Heart right ventricle (tissue), 16 donors: ENCODE results near the gene MICAL3. TPM values are rescaled to one million over a fixed set of nuclear protein-coding genes. Genes with fewer than 3 reads are reported as not detected.
"Not testable (repeated sequence)": the region's sequence is repeated elsewhere in the genome, so short reads cannot be mapped to it uniquely, and the experiment has no call there.

ENCODE experiments used
- ATAC-seq, 8 donors: fragments of 200-7000 bp; cut with Tn5 transposase; one replicate each; pipeline ENCODE4 v1.9.1; 2020; ENCODE audit warnings: mild to moderate bottlenecking in 8 of 8, moderate library complexity in 8 of 8, moderate number of reproducible peaks in 1 of 8
- DNase-seq, 2 donors: peaks; one replicate each; pipeline ENCODE4 v3.0.0-alpha.2; 2020
- H3K27ac ChIP-seq, 10 donors: fragments of 200-600 bp; sonication (generic) in 2 of 10; one replicate each; pipeline versions ENCODE4 v1.5.0 to v1.8.0; 2020 to 2022; ENCODE audit warnings: mild to moderate bottlenecking in 3 of 10
- H3K27me3 ChIP-seq, 7 donors: fragments of 200-600 bp; one replicate each; pipeline ENCODE4 v1.8.0; 2021 to 2022; ENCODE audit warnings: mild to moderate bottlenecking in 2 of 7
- H3K36me3 ChIP-seq, 9 donors: fragments of 200-600 bp; sonication (generic) in 1 of 9; one replicate each; pipeline versions ENCODE4 v1.5.0 to v1.8.0; 2020 to 2022; ENCODE audit warnings: mild to moderate bottlenecking in 2 of 9
- H3K4me1 ChIP-seq, 9 donors: fragments of 200-600 bp; sonication (generic) in 1 of 9; one replicate each; pipeline versions ENCODE4 v1.5.0 to v1.8.0; 2020 to 2022; ENCODE audit warnings: mild to moderate bottlenecking in 4 of 9
- H3K4me3 ChIP-seq, 10 donors: fragments of 200-600 bp; sonication (generic) in 2 of 10; one replicate each; pipeline versions ENCODE4 v1.5.0 to v1.8.0; 2020 to 2022; ENCODE audit warnings: mild to moderate bottlenecking in 7 of 10, moderate library complexity in 2 of 10
- H3K9me3 ChIP-seq, 11 donors: fragments of 200-600 bp in 10 of 11; sonication (generic) in 2 of 11; one replicate each; pipeline versions ENCODE4 v1.5.0 to v1.8.0; 2013 to 2022; ENCODE audit warnings: mild to moderate bottlenecking in 2 of 11, control low read depth in 1 of 11, moderate library complexity in 1 of 11
- WGBS, 2 donors: extraction: QIAGEN DNeasy Blood & Tissue Kit; methylation state at CpG; one replicate each; pipeline ENCODE4 v1.1.7; 2013; ENCODE audit warnings: inconsistent platforms in 1 of 2; 5-methylcytosine and 5-hydroxymethylcytosine counted together
- intact Hi-C, 10 donors: fragments of 100-400 bp; cut with DNase I; formaldehyde crosslinking; loops; one replicate each; pipeline versions ENCODE4 v1.11.1 to v1.14.2; 2022
- polyA plus RNA-seq, 2 donors: library from polyadenylated mRNA; stranded (reverse); fragments of 200-250 nt; gene quantifications; one replicate each; pipeline ENCODE4 v1.2.3, GENCODE V29; 2013
- total RNA-seq, 10 donors: library from RNA; stranded (reverse); fragmentation: NEBNext Ultra II Directional in 3 of 10; extraction: Animal tissue kit (Norgen Biotek cat#: 25700) in 3 of 10; gene quantifications; one replicate each; pipeline versions ENCODE4 v1.2.1 to v1.2.4, GENCODE V29; 2021 to 2023
- TF ChIP-seq, protein P1 (sequence below), 9 donors: fragments of 200-600 bp; sonication (generic) in 2 of 9; IDR thresholded peaks; one replicate each; pipeline versions ENCODE4 v1.5.0 to v1.8.0; 2021 to 2022; ENCODE audit warnings: antibody characterized with exemption in 9 of 9, mild to moderate bottlenecking in 5 of 9, moderate library complexity in 1 of 9
- donor health status: Arrhythmogenic right ventricular cardiomyopathy.
- donor health status: ischemic (EF 13 %, LVEDD 7.1; RV severe dilation, severe dysfunction).
- donor health status: healthy with polysubstance abuse.
- donor health status: DM: no; HTN: yes; CAD: no.
- donor health status: DM: no; HTN: no; CAD: no.
- donor health status: ischemic (EF 25% LVEDD 6.9; RV normal size, moderate dysfunction).
- donor health status: ischemic (EF 25% LVEDD 5.7; RV mildly dilated, moderate dysfunction).
- donor health status: healthy.
- donor health status: DM: yes; HTN: yes; CAD: no.
- donor health status: Ischemic cardiomyopathy.
- donor health status: ischemic (EF 35%, LVEDD 5.7; RV mildly dilated, moderate dysfunction).
- donor health status: nonischemic (EF 11% LVEDD 7.7; RV severe dilation, severe dysfunction).
- donor health status: DM: yes; HTN: yes; CAD: no.
- donor health status: PGD.
- donor health status: ischemic (EF 29% LVEDD 5.4; RV normal size, mild dysfunction).
- donor health status: nonischemic (EF 23%, LVEDD 6.1; RV moderate dilation, normal function).

Gene MICAL3
- total and polyA plus RNA-seq, 12 donors: 13.2 to 137 (median 109) TPM

DNA sequence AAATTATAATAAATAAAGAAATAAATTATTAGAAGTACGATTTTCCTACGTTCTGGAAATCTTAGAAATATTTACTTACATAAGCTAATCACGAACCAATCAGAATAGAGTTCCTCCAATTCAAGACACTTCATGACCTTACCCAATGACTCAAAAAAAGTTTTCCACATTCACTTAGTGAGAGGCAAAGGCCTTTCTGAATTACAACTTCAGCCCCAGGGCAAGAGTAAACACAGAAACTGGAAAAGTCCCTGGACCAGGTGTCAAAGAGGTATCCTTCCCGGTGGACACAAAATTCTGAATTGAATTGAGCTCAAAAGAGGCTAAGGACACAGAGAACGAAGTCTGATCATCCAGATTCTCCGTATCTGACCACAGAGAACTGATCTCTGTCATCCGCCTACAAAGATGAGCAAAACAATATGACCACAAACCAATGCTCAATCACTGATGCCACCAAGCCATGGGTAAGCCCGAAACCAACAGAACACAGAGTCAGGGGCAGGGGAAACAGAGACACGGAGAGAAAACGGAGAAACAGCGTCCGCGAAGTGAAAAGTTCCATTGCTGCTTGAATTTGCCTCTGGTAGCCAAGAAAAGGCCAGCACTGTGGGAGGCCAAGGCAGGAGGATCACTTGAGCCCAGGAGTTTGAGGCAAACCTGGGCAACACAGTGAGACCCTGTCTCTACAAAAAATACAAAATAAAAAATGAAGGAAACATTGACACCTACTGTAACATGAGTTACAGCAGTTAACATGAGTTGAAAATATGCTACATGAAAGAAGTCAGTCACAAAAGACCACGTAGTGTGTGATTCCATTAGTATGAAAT is 256.9 kb downstream of the MICAL3 start:
- TF ChIP-seq, protein P1, sequence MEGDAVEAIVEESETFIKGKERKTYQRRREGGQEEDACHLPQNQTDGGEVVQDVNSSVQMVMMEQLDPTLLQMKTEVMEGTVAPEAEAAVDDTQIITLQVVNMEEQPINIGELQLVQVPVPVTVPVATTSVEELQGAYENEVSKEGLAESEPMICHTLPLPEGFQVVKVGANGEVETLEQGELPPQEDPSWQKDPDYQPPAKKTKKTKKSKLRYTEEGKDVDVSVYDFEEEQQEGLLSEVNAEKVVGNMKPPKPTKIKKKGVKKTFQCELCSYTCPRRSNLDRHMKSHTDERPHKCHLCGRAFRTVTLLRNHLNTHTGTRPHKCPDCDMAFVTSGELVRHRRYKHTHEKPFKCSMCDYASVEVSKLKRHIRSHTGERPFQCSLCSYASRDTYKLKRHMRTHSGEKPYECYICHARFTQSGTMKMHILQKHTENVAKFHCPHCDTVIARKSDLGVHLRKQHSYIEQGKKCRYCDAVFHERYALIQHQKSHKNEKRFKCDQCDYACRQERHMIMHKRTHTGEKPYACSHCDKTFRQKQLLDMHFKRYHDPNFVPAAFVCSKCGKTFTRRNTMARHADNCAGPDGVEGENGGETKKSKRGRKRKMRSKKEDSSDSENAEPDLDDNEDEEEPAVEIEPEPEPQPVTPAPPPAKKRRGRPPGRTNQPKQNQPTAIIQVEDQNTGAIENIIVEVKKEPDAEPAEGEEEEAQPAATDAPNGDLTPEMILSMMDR (IDR thresholded peaks at IDR 0.05): no peak
- DNase-seq (no peak), ATAC-seq (no peak)
- Histone ChIP-seq H3K9me3 (no peaks in the 10 kb centered on the region), H3K4me3 (no peak overlapping the region), H3K27me3 (no peaks in the 10 kb centered on the region), H3K4me1 (peaks cover 0 to 36% (median 4%) of the 10 kb centered on the region in 9 donors), H3K27ac (peak overlapping the region in 1 of 10 donors; percentile 34), H3K36me3 (no peaks in the 10 kb centered on the region)
- intact Hi-C loops: no loop called here
- WGBS, 2 donors: 92 to 96% methylated on average over 14 of the region's 14 CpGs

GRCh38 chr22:17764852-17765251 is 259.5 kb downstream of the MICAL3 start:
- ATAC-seq, DNase-seq, H3K27ac ChIP-seq, intact Hi-C loops, H3K4me3 ChIP-seq, H3K9me3 ChIP-seq, H3K36me3 ChIP-seq, H3K27me3 ChIP-seq: not testable (repeated sequence)
- peaks cover 0 to 22% (median 4%) of the 10 kb centered on the region in 9 donors for H3K4me1 ChIP-seq
- WGBS, 2 donors: 91 to 96% methylated on average over 5 of the region's 5 CpGs

GRCh38 chr22:17764036-17764435 is 260.3 kb downstream of the MICAL3 start:
- intact Hi-C loops: no loop called here
- ATAC-seq (peak in 2 of 8 donors; percentile 29 to 41), DNase-seq (no peak)
- Histone ChIP-seq H3K27ac (no peak overlapping the region), H3K36me3 (no peaks in the 10 kb centered on the region), H3K27me3 (no peaks in the 10 kb centered on the region), H3K4me1 (peaks cover 0 to 18% (median 4%) of the 10 kb centered on the region in 9 donors), H3K4me3 (no peak overlapping the region), H3K9me3 (no peaks in the 10 kb centered on the region)
- TF ChIP-seq, protein P1 (IDR thresholded peaks at IDR 0.05): no peak
- 68 to 69% methylated on average over 5 of the region's 5 CpGs for WGBS, 2 donors

- H3K4me3 ChIP-seq, ATAC-seq, DNase-seq, H3K27ac ChIP-seq, H3K9me3 ChIP-seq, intact Hi-C loops, H3K27me3 ChIP-seq, H3K36me3 ChIP-seq: not testable (repeated sequence)
- 83 to 90% methylated on average over 9 to 10 of the region's 10 CpGs for WGBS, 2 donors
- peaks cover 0 to 17% (median 4%) of the 10 kb centered on the region in 9 donors for H3K4me1 ChIP-seq
These were observed 260.9 kb downstream of the MICAL3 start for GRCh38 chr22:17763442-17763841.

GRCh38 chr22:17761138-17761488 is 263.2 kb downstream of the MICAL3 start:
- no peaks in the 10 kb centered on the region for H3K27me3 ChIP-seq
- ATAC-seq (no peak), DNase-seq (no peak)
- 82 to 88% methylated on average over 2 of the region's 4 CpGs for WGBS, 2 donors
- intact Hi-C loops: no loop called here
- TF ChIP-seq, protein P1 (IDR thresholded peaks at IDR 0.05): no peak
- no peak overlapping the region for H3K4me3 ChIP-seq
- peaks cover 0 to 17% (median 4%) of the 10 kb centered on the region in 9 donors for H3K4me1 ChIP-seq
- H3K36me3 ChIP-seq: no peaks in the 10 kb centered on the region
- H3K9me3 ChIP-seq: no peaks in the 10 kb centered on the region
- H3K27ac ChIP-seq: peak overlapping the region in 1 of 10 donors; percentile 65
